Measurements from ENCODE around the gene GLTP.

The GLTP gene

DNA sequence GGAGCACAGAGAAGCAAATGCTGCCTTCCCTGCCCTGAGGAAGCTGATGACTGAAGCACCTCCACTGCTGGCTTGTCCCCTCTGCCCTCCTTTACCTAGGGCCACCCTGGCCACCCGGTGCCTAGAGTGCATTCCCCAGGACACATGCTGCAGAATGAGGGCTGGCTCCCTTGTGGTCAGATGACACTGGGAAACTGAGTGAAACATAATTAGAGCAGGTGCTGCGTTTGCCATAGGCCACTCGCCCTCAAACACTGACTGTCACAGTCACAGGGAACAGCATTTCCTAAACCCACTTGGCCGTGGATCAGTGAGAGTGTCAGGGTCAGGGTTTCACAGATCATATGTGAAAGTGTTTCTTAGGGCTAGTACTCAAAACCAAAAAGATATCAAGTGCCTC, 35.7 kb upstream of the GLTP start:
- TF ChIP-seq, protein P1, sequence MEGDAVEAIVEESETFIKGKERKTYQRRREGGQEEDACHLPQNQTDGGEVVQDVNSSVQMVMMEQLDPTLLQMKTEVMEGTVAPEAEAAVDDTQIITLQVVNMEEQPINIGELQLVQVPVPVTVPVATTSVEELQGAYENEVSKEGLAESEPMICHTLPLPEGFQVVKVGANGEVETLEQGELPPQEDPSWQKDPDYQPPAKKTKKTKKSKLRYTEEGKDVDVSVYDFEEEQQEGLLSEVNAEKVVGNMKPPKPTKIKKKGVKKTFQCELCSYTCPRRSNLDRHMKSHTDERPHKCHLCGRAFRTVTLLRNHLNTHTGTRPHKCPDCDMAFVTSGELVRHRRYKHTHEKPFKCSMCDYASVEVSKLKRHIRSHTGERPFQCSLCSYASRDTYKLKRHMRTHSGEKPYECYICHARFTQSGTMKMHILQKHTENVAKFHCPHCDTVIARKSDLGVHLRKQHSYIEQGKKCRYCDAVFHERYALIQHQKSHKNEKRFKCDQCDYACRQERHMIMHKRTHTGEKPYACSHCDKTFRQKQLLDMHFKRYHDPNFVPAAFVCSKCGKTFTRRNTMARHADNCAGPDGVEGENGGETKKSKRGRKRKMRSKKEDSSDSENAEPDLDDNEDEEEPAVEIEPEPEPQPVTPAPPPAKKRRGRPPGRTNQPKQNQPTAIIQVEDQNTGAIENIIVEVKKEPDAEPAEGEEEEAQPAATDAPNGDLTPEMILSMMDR (conservative IDR thresholded peaks at IDR 0.05; ENCODE audit: control insufficient read depth, insufficient read depth, low read depth, low read length), result no peak
- DNase-seq (ENCODE audit: low read depth), result no peak
- H3K4me3 ChIP-seq (ENCODE audit: control insufficient read depth, low read depth, low read length), result no peak overlapping the region

DNA sequence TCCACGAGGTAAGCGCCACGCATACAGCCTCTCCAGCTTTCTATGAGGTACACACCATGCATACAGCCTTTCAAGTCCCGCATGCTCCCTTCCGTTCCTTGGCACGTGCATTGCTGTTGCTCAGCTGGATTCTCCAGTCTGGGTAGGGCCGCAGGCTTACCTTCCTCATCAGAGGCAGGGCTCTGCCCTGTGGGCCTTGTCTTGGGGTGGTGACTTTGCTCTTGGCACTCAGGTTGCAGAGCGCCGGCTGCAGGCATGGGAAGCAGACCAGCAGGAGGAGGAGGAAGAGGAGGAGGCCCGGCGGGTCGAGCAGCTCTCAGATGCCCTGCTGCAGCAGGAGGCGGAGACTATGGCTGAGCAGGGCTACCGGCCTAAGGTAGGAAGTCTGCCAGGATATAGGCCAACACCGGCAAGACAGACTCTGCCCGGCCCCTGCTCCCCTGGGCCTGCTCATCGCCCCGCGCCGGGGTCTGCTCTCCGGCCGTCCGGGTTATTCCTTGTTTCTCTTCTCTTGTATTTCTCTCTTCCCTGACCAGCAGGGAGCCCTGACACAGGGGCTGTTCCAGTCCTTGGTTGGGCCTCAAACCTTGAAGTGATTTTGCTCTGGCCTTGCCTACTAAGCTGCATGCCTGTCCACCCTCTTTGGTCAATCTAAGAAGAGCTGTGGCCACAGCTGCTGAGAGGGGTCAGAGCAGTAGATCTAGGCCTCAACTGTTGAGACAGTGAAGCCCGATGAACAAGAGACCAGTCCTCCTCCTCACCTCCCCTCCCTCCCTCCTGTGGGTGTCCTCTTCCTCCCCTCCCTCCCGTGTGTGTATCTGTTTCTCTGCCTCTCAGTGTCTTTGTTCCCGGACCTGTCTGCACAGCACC, 35.1 kb upstream of the GLTP start:
- DNase-seq (ENCODE audit: low read depth), result no peak
- H3K4me3 ChIP-seq (ENCODE audit: control insufficient read depth, low read depth, low read length), result no peak overlapping the region
- TF ChIP-seq, protein P1 (conservative IDR thresholded peaks at IDR 0.05; ENCODE audit: control insufficient read depth, insufficient read depth, low read depth, low read length), result no peak

DNA sequence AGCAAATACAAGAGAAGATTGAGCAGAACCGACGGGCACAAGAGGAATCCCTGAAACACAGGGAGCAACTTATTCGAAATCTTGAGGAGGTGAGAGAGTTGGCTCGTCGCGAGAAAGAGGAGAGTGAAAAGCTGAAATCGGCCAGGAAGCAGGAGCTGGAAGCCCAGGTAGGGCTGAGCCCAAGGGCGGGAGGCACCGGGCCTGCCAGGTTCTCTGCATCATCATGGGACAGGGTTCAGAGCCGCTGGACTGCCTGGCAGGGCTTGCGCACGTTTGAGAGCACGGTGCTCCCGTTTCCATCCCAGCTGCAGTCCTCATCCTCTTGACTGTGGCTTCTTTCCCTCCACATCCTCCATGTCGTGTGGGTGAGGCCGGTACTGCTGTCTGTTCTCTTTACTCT, 34.1 kb upstream of the GLTP start:
- TF ChIP-seq, protein P1 (conservative IDR thresholded peaks at IDR 0.05; ENCODE audit: control insufficient read depth, insufficient read depth, low read depth, low read length), result no peak
- no peak for DNase-seq (ENCODE audit: low read depth)
- H3K4me3 ChIP-seq (ENCODE audit: control insufficient read depth, low read depth, low read length), result no peak overlapping the region

DNA sequence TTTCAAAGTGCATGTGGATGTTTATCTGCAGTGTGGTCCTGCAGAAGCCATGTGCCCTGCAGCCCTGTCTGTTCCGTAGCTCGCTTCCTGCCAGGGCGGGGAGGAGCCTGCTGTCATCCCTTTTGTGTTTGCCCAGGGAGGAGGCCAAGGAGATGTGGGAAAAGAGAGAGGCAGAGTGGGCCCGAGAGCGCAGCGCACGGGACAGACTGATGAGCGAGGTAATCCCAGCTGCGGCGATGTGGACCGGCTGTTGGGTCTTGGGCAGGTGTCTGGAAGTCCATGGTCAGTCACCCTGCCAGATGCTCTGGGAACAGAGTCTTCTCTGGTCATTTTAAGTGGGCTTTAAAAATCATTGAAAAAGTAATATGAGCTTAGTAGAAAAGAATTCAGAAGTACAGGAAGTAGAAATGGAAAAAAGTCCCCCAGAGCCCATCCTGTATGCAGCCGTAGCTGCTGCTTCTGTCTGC, 32.5 kb upstream of the GLTP start:
- no peak overlapping the region for H3K4me3 ChIP-seq (ENCODE audit: control insufficient read depth, low read depth, low read length)
- TF ChIP-seq, protein P1 (conservative IDR thresholded peaks at IDR 0.05; ENCODE audit: control insufficient read depth, insufficient read depth, low read depth, low read length), result no peak
- DNase-seq (ENCODE audit: low read depth), result no peak

DNA sequence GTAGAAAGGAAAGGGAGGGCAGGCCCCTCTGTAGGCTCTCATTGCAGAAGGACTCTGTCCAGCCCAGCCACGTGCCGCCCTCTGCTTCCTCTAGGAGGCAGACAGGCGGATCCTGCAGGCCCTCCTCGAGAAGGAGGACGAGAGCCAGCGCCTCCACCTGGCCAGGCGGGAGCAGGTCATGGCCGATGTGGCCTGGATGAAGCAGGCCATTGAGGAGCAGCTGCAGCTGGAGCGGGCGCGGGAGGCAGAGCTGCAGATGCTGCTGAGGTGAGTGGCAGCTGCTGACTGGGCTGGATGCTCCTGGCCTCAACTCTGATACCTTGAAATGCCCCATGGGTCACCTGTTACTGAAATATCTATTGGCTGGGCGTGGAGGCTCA, 30.6 kb upstream of the GLTP start:
- DNase-seq (ENCODE audit: low read depth), result peak; percentile 47

DNA sequence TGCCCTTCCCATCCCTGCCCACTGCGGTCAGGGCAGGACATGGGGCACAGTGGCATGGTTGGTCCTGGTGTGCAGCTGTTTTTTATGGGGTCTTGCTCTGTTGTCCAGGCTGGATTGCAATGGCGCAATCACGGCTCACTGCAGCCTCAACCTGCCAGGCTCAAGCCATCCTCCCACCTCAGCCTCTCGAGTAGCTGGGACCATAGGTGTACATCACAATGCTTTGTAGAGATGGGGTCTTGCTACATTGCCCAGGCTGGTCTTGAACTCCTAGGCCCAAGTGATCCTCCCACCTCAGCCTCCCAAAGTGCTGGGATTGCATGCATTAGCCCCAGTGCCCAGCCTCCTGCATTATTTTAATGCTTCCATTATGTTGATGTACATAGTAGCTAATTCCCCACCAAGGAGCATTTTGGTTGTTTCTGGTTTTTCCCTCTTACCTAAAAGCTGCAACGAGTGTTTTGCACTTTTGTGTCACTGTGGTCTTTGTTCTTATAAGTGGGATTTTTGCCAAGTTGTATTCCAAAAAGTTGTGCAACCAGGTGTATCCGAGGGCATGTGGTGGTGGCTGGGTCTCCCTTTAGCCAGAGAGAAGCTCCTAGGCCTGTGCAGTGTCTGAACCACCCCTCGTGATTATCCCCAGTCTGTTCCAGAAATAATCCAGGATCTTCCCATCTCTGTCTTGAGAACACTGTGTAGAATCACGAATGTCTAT, 30.1 kb upstream of the GLTP start:
- no peak overlapping the region for H3K4me3 ChIP-seq (ENCODE audit: control insufficient read depth, low read depth, low read length)
- no peak for DNase-seq (ENCODE audit: low read depth)
- TF ChIP-seq, protein P1 (conservative IDR thresholded peaks at IDR 0.05; ENCODE audit: control insufficient read depth, insufficient read depth, low read depth, low read length), result no peak

More for the DNA sequence above, 30.6 kb upstream of the GLTP start:
- no peak overlapping the region for H3K4me3 ChIP-seq (ENCODE audit: control insufficient read depth, low read depth, low read length)
- TF ChIP-seq, protein P1 (conservative IDR thresholded peaks at IDR 0.05; ENCODE audit: control insufficient read depth, insufficient read depth, low read depth, low read length), result peak; percentile 44
